Endothelial cell of umbilical vein (primary cell): Measurements from ENCODE around the gene RAB3IL1. TPM values are rescaled to one million over a fixed set of nuclear protein-coding genes. Genes with fewer than 3 reads are reported as not detected.

Source experiments
- BruUV-seq: library from RNA; stranded (reverse); fragments of 400-500 nt; replicated peaks from 2 replicates; lab custom pipeline; 2021; lab: Mats Ljungman, UMichigan
- CTCF ChIA-PET: fragments of 300-600, 350-600 bp; sonication (Branson Sonifier 250); formaldehyde crosslinking; loops from one replicate; lab custom pipeline; 2021; ENCODE audit warnings: antibody characterized with exemption, inconsistent platforms; lab: Charles Lee
- POLR2A ChIA-PET: fragments of 300-600, 350-600 bp; sonication (Branson Sonifier 250); formaldehyde crosslinking; loops from one replicate; lab custom pipeline; 2021; ENCODE audit warnings: antibody characterized with exemption, inconsistent platforms; lab: Charles Lee
- DNase-seq: peaks from one replicate; pipeline ENCODE4 v3.0.0-alpha.2; 2011; ENCODE audit warnings: low read depth, low spot score
- FAIRE-seq: peaks from 2 replicates; lab custom pipeline; 2011; peaks lifted over from hg19 to GRCh38; lab: Jason Lieb, UNC
- H2AFZ ChIP-seq: 2 replicates; pipeline ENCODE4 v1.6.0; 2012; ENCODE audit warnings: low read depth, low read length, control low read depth, inconsistent platforms
- H3K27ac ChIP-seq: 2 replicates; pipeline ENCODE4 v1.5.1; 2011; ENCODE audit warnings: low read depth, mild to moderate bottlenecking, control low read depth, low read length, moderate library complexity; ENCODE audit not compliant: insufficient read depth
- H3K27me3 ChIP-seq, 2 experiments: 2 replicates each; pipeline versions ENCODE4 v1.6.0 to v1.6.1; 2011; ENCODE audit warnings: low read length in 2 of 2, mixed read lengths in 1 of 2; ENCODE audit not compliant: control insufficient read depth in 2 of 2, insufficient read depth in 2 of 2
- H3K36me3 ChIP-seq, 2 experiments: 2 replicates in 1 of 2; 3 replicates in 1 of 2; pipeline ENCODE4 v1.5.1; 2011; ENCODE audit warnings: low read length in 2 of 2, mild to moderate bottlenecking in 1 of 2, moderate library complexity in 1 of 2; ENCODE audit not compliant: control insufficient read depth in 2 of 2, insufficient read depth in 2 of 2; ENCODE audit errors: extremely low read depth in 1 of 2
- H3K4me1 ChIP-seq: 3 replicates; pipeline ENCODE4 v1.5.1; 2011; ENCODE audit warnings: mild to moderate bottlenecking, low read length; ENCODE audit not compliant: control insufficient read depth, insufficient read depth; ENCODE audit errors: extremely low read depth
- H3K4me2 ChIP-seq: 2 replicates; pipeline ENCODE4 v1.6.1; 2011; ENCODE audit warnings: low read length, control low read depth, mixed read lengths; ENCODE audit not compliant: insufficient read depth
- H3K4me3 ChIP-seq, 3 experiments: fragments of 200-600 bp in 1 of 3; sonication (generic), shearing (Covaris generic) in 1 of 3; replicated peaks in 1 of 3; 2 replicates each; pipeline ENCODE4 v1.5.1; 2011 to 2016; ENCODE audit warnings: control low read depth in 3 of 3, low read length in 3 of 3, mild to moderate bottlenecking in 2 of 3, inconsistent platforms in 1 of 3, low read depth in 1 of 3, moderate library complexity in 1 of 3; ENCODE audit not compliant: insufficient read depth in 1 of 3
- H3K79me2 ChIP-seq: 2 replicates; pipeline ENCODE4 v1.6.0; 2012; ENCODE audit warnings: low read length, inconsistent platforms; ENCODE audit not compliant: control insufficient read depth, insufficient read depth
- H3K9ac ChIP-seq: replicated peaks from 2 replicates; pipeline ENCODE3; 2011; ENCODE audit warnings: low read length, control low read depth; ENCODE audit not compliant: insufficient read depth; ENCODE audit errors: extremely low read depth
- H3K9me1 ChIP-seq: replicated peaks from 3 replicates; pipeline ENCODE4 v1.6.0; 2011; ENCODE audit warnings: mild to moderate bottlenecking, low read length; ENCODE audit not compliant: control insufficient read depth, insufficient read depth; ENCODE audit errors: extremely low read depth
- H3K9me3 ChIP-seq: replicated peaks from 2 replicates; pipeline ENCODE4 v1.5.1; 2012; ENCODE audit warnings: low read length, inconsistent platforms; ENCODE audit not compliant: control insufficient read depth, insufficient read depth
- H4K20me1 ChIP-seq: replicated peaks from 2 replicates; pipeline ENCODE3; 2011; ENCODE audit warnings: mild to moderate bottlenecking, low read length; ENCODE audit not compliant: control insufficient read depth, insufficient read depth; ENCODE audit errors: extremely low read depth
- EZH2 ChIP-seq: IDR thresholded peaks from 2 replicates; pipeline ENCODE4 v1.6.1; 2012; ENCODE audit warnings: borderline replicate concordance, low read depth, mild to moderate bottlenecking, moderate library complexity, low read length, inconsistent platforms; ENCODE audit not compliant: severe bottlenecking
- FOS ChIP-seq: IDR thresholded peaks from 2 replicates; pipeline ENCODE4 v1.6.1; 2011; ENCODE audit warnings: mild to moderate bottlenecking, low read length, moderate library complexity, borderline replicate concordance; ENCODE audit not compliant: insufficient read depth
- GATA2 ChIP-seq: IDR thresholded peaks from 2 replicates; pipeline ENCODE4 v1.7.0; 2011; ENCODE audit warnings: low read depth, mild to moderate bottlenecking, moderate library complexity, mixed read lengths, low read length; ENCODE audit not compliant: insufficient read length, insufficient read depth
- JUN ChIP-seq: IDR thresholded peaks from 2 replicates; pipeline ENCODE4 v1.6.1; 2011; ENCODE audit warnings: borderline replicate concordance, low read depth; ENCODE audit not compliant: insufficient read length, insufficient read depth
- MYC ChIP-seq: IDR thresholded peaks from one replicate; pipeline ENCODE4 v1.6.1; 2011; ENCODE audit warnings: mild to moderate bottlenecking, low read depth, low read length
- POLR2A ChIP-seq: IDR thresholded peaks from 2 replicates; pipeline ENCODE4 v1.6.1; 2012; ENCODE audit warnings: low read depth, mild to moderate bottlenecking, control low read depth, low read length
- POLR2AphosphoS5 ChIP-seq: IDR thresholded peaks from 2 replicates; pipeline ENCODE4 v1.6.1; 2012; ENCODE audit warnings: low read depth, mild to moderate bottlenecking, control low read depth, low read length, moderate library complexity; ENCODE audit not compliant: insufficient read depth
- dilution Hi-C: fragments of 300-500 bp; cut with MboI; formaldehyde crosslinking; loops from one replicate; pipeline ENCODE4 v1.15.0; 2019; ENCODE audit warnings: low sequenced_read_pairs; ENCODE audit not compliant: extremely low pct_ligation_motif_present
- intact Hi-C: fragments of 100-400 bp; cut with micrococcal nuclease; formaldehyde crosslinking; loops from one replicate; pipeline ENCODE4 v1.10.0; 2022
- polyA plus RNA-seq, 4 experiments: library from polyadenylated mRNA; depleted of rRNA in 3 of 4; stranded (reverse) in 3 of 4; unstranded in 1 of 4; fragments of >200 nt; gene quantifications; 2 replicates each; pipeline versions ENCODE4 v1.2.1 to v1.2.3, GENCODE V29; 2011 to 2012; ENCODE audit warnings: missing spikeins in 1 of 4
- total RNA-seq: library from RNA; stranded (reverse); gene quantifications from 2 replicates; pipeline ENCODE4 v1.2.3, GENCODE V29; 2021
- TF ChIP-seq, protein P1 (sequence below): IDR thresholded peaks from 2 replicates; pipeline ENCODE4 v1.6.1; 2011; ENCODE audit not compliant: insufficient read depth, insufficient read length
- TF ChIP-seq, protein P2 (sequence below), 2 donors: IDR thresholded peaks; 1 replicate in 1 of 2; 2 replicates in 1 of 2; pipeline ENCODE4 v1.5.1; 2011; ENCODE audit warnings: low read length in 2 of 2, mild to moderate bottlenecking in 2 of 2, moderate library complexity in 2 of 2, control low read depth in 1 of 2, inconsistent platforms in 1 of 2, low read depth in 1 of 2; ENCODE audit not compliant: insufficient read depth in 1 of 2; ENCODE audit errors: extremely low read depth in 1 of 2

Gene RAB3IL1
- total and polyA plus RNA-seq, 2 donors (not counting 3 experiments of a cell fraction or from before 2014, with no cell fraction given): 1.8 to 3.6 TPM

- intact Hi-C loops: no loop called here
- H3K4me3 ChIP-seq: no peak overlapping the region
- FAIRE-seq: no peak
- no peaks in the 10 kb centered on the region for H3K36me3 ChIP-seq
- DNase-seq: no peak
- no peaks in the 10 kb centered on the region for H3K9me1 ChIP-seq
- no peaks in the 10 kb centered on the region for H3K9me3 ChIP-seq
- no peaks in the 10 kb centered on the region for H3K79me2 ChIP-seq
- CTCF ChIA-PET: interaction anchor here (1.9 kb wide), 1 partner anchor 126 kb away, joined by 8 read pairs; no protein-coding TSS in a partner anchor
- TF ChIP-seq, protein P1, sequence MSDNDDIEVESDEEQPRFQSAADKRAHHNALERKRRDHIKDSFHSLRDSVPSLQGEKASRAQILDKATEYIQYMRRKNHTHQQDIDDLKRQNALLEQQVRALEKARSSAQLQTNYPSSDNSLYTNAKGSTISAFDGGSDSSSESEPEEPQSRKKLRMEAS: no peak
- TF ChIP-seq MYC (no peak), POLR2A (no peak), FOS (no peak), POLR2AphosphoS5 (no peak), JUN (no peak), GATA2 (no peak), EZH2 (no peak)
- TF ChIP-seq, protein P2, sequence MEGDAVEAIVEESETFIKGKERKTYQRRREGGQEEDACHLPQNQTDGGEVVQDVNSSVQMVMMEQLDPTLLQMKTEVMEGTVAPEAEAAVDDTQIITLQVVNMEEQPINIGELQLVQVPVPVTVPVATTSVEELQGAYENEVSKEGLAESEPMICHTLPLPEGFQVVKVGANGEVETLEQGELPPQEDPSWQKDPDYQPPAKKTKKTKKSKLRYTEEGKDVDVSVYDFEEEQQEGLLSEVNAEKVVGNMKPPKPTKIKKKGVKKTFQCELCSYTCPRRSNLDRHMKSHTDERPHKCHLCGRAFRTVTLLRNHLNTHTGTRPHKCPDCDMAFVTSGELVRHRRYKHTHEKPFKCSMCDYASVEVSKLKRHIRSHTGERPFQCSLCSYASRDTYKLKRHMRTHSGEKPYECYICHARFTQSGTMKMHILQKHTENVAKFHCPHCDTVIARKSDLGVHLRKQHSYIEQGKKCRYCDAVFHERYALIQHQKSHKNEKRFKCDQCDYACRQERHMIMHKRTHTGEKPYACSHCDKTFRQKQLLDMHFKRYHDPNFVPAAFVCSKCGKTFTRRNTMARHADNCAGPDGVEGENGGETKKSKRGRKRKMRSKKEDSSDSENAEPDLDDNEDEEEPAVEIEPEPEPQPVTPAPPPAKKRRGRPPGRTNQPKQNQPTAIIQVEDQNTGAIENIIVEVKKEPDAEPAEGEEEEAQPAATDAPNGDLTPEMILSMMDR (IDR thresholded peaks at IDR 0.05; ENCODE audit: extremely low read depth in 1 of 2, insufficient read depth in 1 of 2, low read depth in 1 of 2, low read length in 2 of 2): no peak
- POLR2A ChIA-PET: no interaction called here
- H3K27me3 ChIP-seq: peaks cover 5% of the 10 kb centered on the region in 2 experiments
- H2AFZ ChIP-seq: no peak overlapping the region
- BruUV-seq: no TSS peak
- H3K4me1 ChIP-seq: no peaks in the 10 kb centered on the region
- no peak overlapping the region for H3K27ac ChIP-seq
- dilution Hi-C loops: no loop called here
- H3K4me2 ChIP-seq: no peak overlapping the region
- H4K20me1 ChIP-seq: no peaks in the 10 kb centered on the region
- no peak overlapping the region for H3K9ac ChIP-seq
Observed at GRCh38 chr11:61956191-61957020, 39.0 kb upstream of the RAB3IL1 start.
